Parathyroid adenoma (tissue), 2 donors: Measurements from ENCODE around the gene RBMS1.

ENCODE experiments used
- H2AFZ ChIP-seq: fragments of 300-600 bp; sonication (generic); one replicate; pipeline ENCODE4 v1.7.0; 2017; ENCODE audit warnings: antibody characterized with exemption, mild to moderate bottlenecking
- H3K27ac ChIP-seq: fragments of 300-600 bp; sonication (generic); one replicate; pipeline ENCODE4 v1.7.0; 2017
- H3K27me3 ChIP-seq: fragments of 300-600 bp; sonication (generic); one replicate; pipeline ENCODE4 v1.7.0; 2017; ENCODE audit warnings: low read length; ENCODE audit not compliant: control insufficient read depth, insufficient read depth
- H3K36me3 ChIP-seq: fragments of 300-600 bp; sonication (generic); one replicate; pipeline ENCODE4 v1.7.0; 2017; ENCODE audit warnings: low read length; ENCODE audit not compliant: control insufficient read depth, insufficient read depth
- H3K4me1 ChIP-seq: fragments of 300-600 bp; sonication (generic); one replicate; pipeline ENCODE4 v1.7.0; 2017; ENCODE audit warnings: control low read depth
- H3K4me2 ChIP-seq: fragments of 300-600 bp; sonication (generic); one replicate; pipeline ENCODE4 v1.7.0; 2017; ENCODE audit warnings: low read length
- H3K4me3 ChIP-seq: fragments of 300-600 bp; sonication (generic); one replicate; pipeline ENCODE4 v1.7.0; 2017; ENCODE audit warnings: low read depth, low read length
- H3K79me2 ChIP-seq: fragments of 300-600 bp; sonication (generic); one replicate; pipeline ENCODE4 v1.7.0; 2017; ENCODE audit warnings: control low read depth
- H3K9ac ChIP-seq: fragments of 300-600 bp; sonication (generic); one replicate; pipeline ENCODE4 v1.7.0; 2017; ENCODE audit warnings: mild to moderate bottlenecking
- H3K9me3 ChIP-seq: fragments of 300-600 bp; sonication (generic); one replicate; pipeline ENCODE4 v1.7.0; 2017; ENCODE audit warnings: low read length; ENCODE audit not compliant: control insufficient read depth
- CTCF ChIP-seq: fragments of 300-600 bp; sonication (generic); IDR thresholded peaks from one replicate; pipeline ENCODE4 v1.7.0; 2017; ENCODE audit warnings: antibody characterized with exemption, mild to moderate bottlenecking
- donor health status: primary hyperparathyroidism.

Gene RBMS1

GRCh38 chr2:160335441-160335840 lies 158.2 kb downstream of the RBMS1 start:
- Histone ChIP-seq H3K36me3 (no peaks in the 10 kb centered on the region), H3K9ac (no peak overlapping the region), H3K4me2 (no peak overlapping the region), H3K4me3 (no peak overlapping the region), H3K9me3 (no peaks in the 10 kb centered on the region), H2AFZ (no peak overlapping the region), H3K27me3 (no peaks in the 10 kb centered on the region), H3K27ac (peak overlapping the region; percentile 2), H3K4me1 (peaks cover 55% of the 10 kb centered on the region), H3K79me2 (peaks cover 50% of the 10 kb centered on the region)
- no peak for TF ChIP-seq CTCF

- Histone ChIP-seq H3K9ac (no peak overlapping the region), H3K4me2 (no peak overlapping the region), H3K79me2 (peaks cover 59% of the 10 kb centered on the region), H3K4me1 (peaks cover 59% of the 10 kb centered on the region), H3K27me3 (no peaks in the 10 kb centered on the region), H2AFZ (no peak overlapping the region), H3K4me3 (no peak overlapping the region), H3K27ac (peak overlapping the region; percentile 45), H3K36me3 (no peaks in the 10 kb centered on the region), H3K9me3 (no peaks in the 10 kb centered on the region)
- TF ChIP-seq CTCF, result no peak
These were observed 159.4 kb downstream of the RBMS1 start for GRCh38 chr2:160334028-160334741.

GRCh38 chr2:160333324-160334027 lies 160.1 kb downstream of the RBMS1 start:
- H3K4me1 ChIP-seq, result peaks cover 61% of the 10 kb centered on the region
- peak overlapping the region; percentile 45 for H3K27ac ChIP-seq
- H2AFZ ChIP-seq, result no peak overlapping the region
- no peaks in the 10 kb centered on the region for H3K27me3 ChIP-seq
- peaks cover 63% of the 10 kb centered on the region for H3K79me2 ChIP-seq
- H3K4me2 ChIP-seq, result no peak overlapping the region
- no peak overlapping the region for H3K4me3 ChIP-seq
- H3K9me3 ChIP-seq, result no peaks in the 10 kb centered on the region
- no peak for TF ChIP-seq CTCF
- no peak overlapping the region for H3K9ac ChIP-seq
- H3K36me3 ChIP-seq, result no peaks in the 10 kb centered on the region

- Histone ChIP-seq H3K4me3 (no peak overlapping the region), H3K36me3 (no peaks in the 10 kb centered on the region), H3K9me3 (no peaks in the 10 kb centered on the region), H3K4me1 (peaks cover 60% of the 10 kb centered on the region), H3K79me2 (peaks cover 58% of the 10 kb centered on the region), H3K9ac (no peak overlapping the region), H3K27ac (peak overlapping the region; percentile 37), H2AFZ (no peak overlapping the region), H3K4me2 (no peak overlapping the region), H3K27me3 (no peaks in the 10 kb centered on the region)
- peak; percentile 25 for TF ChIP-seq CTCF
These were observed 161.3 kb downstream of the RBMS1 start for GRCh38 chr2:160332318-160332717.
